HG02970 (cell line): Measurements from ENCODE around the gene KCMF1.

ENCODE experiments used
- ATAC-seq: cut with Tn5 transposase; IDR thresholded peaks from one replicate; pipeline ENCODE4 v1.9.1; 2021; ENCODE audit warnings: mild to moderate bottlenecking, moderate library complexity, moderate number of reproducible peaks; ENCODE audit not compliant: unreplicated experiment, low FRiP score

The KCMF1 gene

DNA sequence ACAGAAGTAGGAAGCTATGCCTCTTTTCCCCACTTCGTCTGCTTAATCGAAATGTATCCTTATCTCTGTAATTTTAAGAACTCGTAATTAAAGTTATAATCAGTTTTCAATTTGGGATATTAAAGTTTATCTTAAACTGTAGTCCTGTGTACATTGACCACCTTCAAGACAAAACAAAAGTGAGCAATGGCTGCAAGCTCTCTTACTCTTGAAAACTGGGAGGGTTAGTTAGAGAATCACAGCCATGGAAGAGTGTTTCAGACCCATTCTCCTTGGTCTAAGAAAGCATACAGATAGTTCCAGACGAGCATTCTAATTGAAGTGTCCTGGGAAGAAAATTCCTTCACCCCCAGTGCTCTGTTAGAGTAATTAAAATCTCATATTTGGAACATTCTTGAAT, 2.0 kb downstream of the KCMF1 start:
- ATAC-seq: no peak

GRCh38 chr2:84980263-84980983, 9.5 kb downstream of the KCMF1 start:
- ATAC-seq: no peak

- ATAC-seq: no peak
Observed at GRCh38 chr2:84986018-84986417, 15.1 kb downstream of the KCMF1 start.

- ATAC-seq: no peak
Observed at GRCh38 chr2:84989422-84989821, 18.5 kb downstream of the KCMF1 start.

GRCh38 chr2:84989927-84990326, 19.0 kb downstream of the KCMF1 start:
- ATAC-seq: no peak

GRCh38 chr2:84991404-84992160, 20.6 kb downstream of the KCMF1 start:
- ATAC-seq: no peak

GRCh38 chr2:84995826-84996225, 24.9 kb downstream of the KCMF1 start:
- no peak for ATAC-seq

GRCh38 chr2:84996909-84997308, 25.9 kb downstream of the KCMF1 start:
- no peak for ATAC-seq

- no peak for ATAC-seq
Observed at GRCh38 chr2:84999553-84999955, 28.6 kb downstream of the KCMF1 start.

- ATAC-seq: no peak
Observed at GRCh38 chr2:85001595-85001994, 30.6 kb downstream of the KCMF1 start.

DNA sequence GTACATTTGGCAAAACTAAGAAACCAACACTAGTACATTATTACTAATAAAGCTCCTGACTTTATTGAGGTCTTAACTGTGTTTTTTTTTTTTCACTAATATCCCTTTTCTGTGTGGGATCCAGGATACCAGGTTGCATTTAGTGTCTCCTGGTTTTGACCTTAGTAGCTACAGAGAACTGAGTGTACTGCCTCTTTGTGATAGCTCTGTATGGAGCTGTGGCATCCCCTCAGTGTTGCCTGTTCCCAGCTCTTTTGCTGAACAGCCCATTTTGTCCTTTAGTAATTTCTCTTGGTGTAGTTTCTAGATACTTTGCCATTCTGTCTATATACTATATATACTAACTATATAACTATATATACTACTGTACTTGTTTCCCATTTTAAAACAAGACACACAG, 31.6 kb downstream of the KCMF1 start:
- no peak for ATAC-seq

DNA sequence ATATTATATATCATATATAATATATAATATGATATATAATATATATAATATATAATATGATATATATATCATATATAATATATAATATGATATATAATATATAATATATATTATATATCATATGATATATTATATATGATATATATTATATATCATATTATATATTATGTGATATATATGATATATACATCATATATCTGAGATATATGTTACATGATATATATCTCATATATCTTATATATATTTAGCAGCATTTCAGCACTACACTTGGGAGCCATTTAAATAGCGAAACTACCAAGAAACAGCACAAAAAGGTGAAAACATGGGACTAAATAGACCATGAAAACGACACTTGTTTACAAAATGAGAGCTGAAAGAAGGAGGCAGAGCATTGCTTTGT, 37.3 kb downstream of the KCMF1 start:
- ATAC-seq: no peak

DNA sequence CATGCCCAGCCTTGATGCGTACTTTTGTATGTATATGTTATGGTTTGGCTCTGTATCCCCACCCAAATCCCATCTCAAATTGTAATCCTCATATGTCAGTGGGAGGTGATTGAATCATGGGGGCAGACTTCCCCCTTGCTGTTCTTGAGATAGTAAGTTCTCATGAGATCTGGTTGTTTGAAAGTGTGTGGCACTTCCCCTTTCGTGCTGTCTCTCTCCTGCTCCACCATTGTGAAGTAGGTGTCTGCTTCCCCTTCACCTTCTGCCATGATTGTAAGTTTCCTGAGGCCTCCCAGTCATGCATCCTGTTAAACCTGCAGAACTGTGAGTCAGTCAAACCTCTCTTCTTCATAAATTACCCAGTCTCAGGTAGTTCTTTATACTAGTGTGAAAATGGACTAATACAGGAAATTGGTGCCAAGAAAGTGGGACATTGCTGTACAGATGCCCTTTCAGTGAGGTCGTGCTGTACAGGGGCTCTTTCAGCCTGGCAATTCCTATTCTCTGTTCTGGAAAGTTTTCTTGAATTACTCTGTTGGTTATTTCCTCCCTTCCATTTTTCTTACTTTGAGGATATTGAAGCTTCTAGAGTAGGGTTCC, 38.2 kb downstream of the KCMF1 start:
- ATAC-seq: no peak

DNA sequence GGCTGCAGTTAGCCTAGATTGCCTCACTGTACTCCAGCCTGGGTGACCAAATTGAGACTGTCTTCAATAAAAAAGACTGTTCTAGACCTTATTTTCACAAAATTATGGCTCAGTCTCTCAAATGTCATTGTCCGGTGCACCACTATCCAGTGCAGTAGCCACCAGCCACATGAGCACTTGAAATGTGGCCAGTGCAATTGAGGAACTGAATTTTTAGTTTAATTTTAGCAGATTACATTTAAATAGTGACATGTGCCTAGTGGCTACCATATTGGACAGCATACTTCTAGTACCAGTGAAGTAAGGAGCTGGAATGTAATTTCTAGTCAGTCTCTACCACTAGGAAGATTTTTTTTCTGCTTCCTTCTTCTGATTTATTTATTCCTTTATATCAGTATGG, 39.4 kb downstream of the KCMF1 start:
- ATAC-seq: no peak

- ATAC-seq: no peak
Observed at GRCh38 chr2:85011098-85011497, 40.1 kb downstream of the KCMF1 start.

GRCh38 chr2:85011747-85012146, 40.8 kb downstream of the KCMF1 start:
- no peak for ATAC-seq

- ATAC-seq: no peak
Observed at GRCh38 chr2:85012431-85012830, 41.5 kb downstream of the KCMF1 start.

DNA sequence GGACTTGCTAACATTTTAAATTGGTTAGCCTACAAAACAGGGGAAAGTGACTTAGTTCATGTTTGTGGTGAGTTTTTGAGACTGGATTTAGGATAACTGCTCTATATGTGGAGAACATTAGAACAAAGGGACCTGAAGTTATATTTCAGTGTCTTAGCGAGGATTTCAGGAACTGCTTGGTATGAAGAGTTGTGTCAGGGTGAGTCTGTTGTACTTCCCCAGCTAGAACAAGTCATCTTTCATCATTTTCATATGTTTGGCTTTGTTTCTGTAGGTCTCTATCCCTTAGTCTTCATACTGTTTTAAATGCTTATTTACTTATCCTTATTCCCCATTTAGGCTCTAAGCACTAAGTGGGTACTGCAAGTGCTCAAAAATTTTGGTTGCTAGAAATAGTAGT, 41.9 kb downstream of the KCMF1 start:
- ATAC-seq: no peak

GRCh38 chr2:85015653-85016360, 44.8 kb downstream of the KCMF1 start:
- no peak for ATAC-seq

- ATAC-seq: no peak
Observed at GRCh38 chr2:85016446-85016845, 45.5 kb downstream of the KCMF1 start.

GRCh38 chr2:85017411-85018048, 46.6 kb downstream of the KCMF1 start:
- no peak for ATAC-seq
